GM23338 (cell line): ENCODE results near the gene OR10H2. TPM values are rescaled to one million over a fixed set of nuclear protein-coding genes. Genes with fewer than 3 reads are reported as not detected.

Experiments
- ATAC-seq: fragments of 200-7000 bp; cut with Tn5 transposase; 3 replicates; pipeline ENCODE4 v1.9.1; 2020
- DNase-seq: peaks from one replicate; pipeline ENCODE4 v3.0.0-alpha.2; 2015; ENCODE audit warnings: low spot score
- H2AFZ ChIP-seq: fragments of 200-600 bp; sonication (generic); 2 replicates; pipeline ENCODE4 v1.8.0; 2016; ENCODE audit warnings: antibody characterized with exemption, mild to moderate bottlenecking, moderate library complexity
- H3F3A ChIP-seq: fragments of 200-600 bp; sonication (generic); replicated peaks from 2 replicates; pipeline ENCODE4 v1.8.0; 2017; ENCODE audit warnings: antibody characterized with exemption, mixed run types, low read depth
- H3K27ac ChIP-seq: fragments of 200-600 bp; sonication (generic); 2 replicates; pipeline ENCODE4 v1.6.1; 2016; ENCODE audit warnings: low read depth
- H3K27me3 ChIP-seq: fragments of 200-600 bp; sonication (generic); 2 replicates; pipeline ENCODE4 v1.8.0; 2016; ENCODE audit warnings: mild to moderate bottlenecking, mixed run types, moderate library complexity; ENCODE audit not compliant: insufficient read depth
- H3K36me3 ChIP-seq: fragments of 200-600 bp; sonication (generic); 2 replicates; pipeline ENCODE4 v1.8.0; 2016; ENCODE audit warnings: mild to moderate bottlenecking; ENCODE audit not compliant: insufficient read depth
- H3K4me1 ChIP-seq: fragments of 200-600 bp; sonication (generic); 2 replicates; pipeline ENCODE4 v1.8.0; 2016; ENCODE audit warnings: mild to moderate bottlenecking, moderate library complexity; ENCODE audit not compliant: insufficient read depth
- H3K4me2 ChIP-seq: fragments of 200-600 bp; sonication (generic); 2 replicates; pipeline ENCODE4 v1.7.1; 2017; ENCODE audit warnings: mixed run types
- H3K4me3 ChIP-seq: fragments of 200-600 bp; sonication (generic); 2 replicates; pipeline ENCODE4 v1.6.1; 2016; ENCODE audit warnings: mixed run types
- H3K79me2 ChIP-seq: fragments of 200-600 bp; sonication (generic); replicated peaks from 2 replicates; pipeline ENCODE4 v1.8.0; 2017; ENCODE audit warnings: mild to moderate bottlenecking; ENCODE audit not compliant: insufficient read depth
- H3K9me2 ChIP-seq: fragments of 200-600 bp; sonication (generic); 2 replicates; pipeline ENCODE4 v1.8.0; 2017; ENCODE audit not compliant: insufficient read depth
- H4K20me1 ChIP-seq: fragments of 200-600 bp; sonication (generic); replicated peaks from 2 replicates; pipeline ENCODE4 v1.8.0; 2017; ENCODE audit warnings: mild to moderate bottlenecking; ENCODE audit not compliant: insufficient read depth
- H3K27ac Mint-ChIP-seq: 2 replicates; pipeline ENCODE4 v1.8.0; 2020; ENCODE audit warnings: inconsistent platforms, mild to moderate bottlenecking, moderate library complexity, mixed read lengths
- H3K27me3 Mint-ChIP-seq: 3 replicates; pipeline ENCODE4 v1.8.0; 2022; ENCODE audit warnings: low read depth, mild to moderate bottlenecking, moderate library complexity, mixed read lengths, inconsistent platforms; ENCODE audit not compliant: insufficient read depth, poor library complexity
- H3K36me3 Mint-ChIP-seq: 3 replicates; pipeline ENCODE4 v1.8.0; 2021; ENCODE audit warnings: low read depth, mild to moderate bottlenecking, inconsistent platforms, moderate library complexity, mixed read lengths
- H3K4me1 Mint-ChIP-seq: 3 replicates; pipeline ENCODE4 v1.8.0; 2020; ENCODE audit warnings: mild to moderate bottlenecking, inconsistent platforms, mixed read lengths
- H3K4me3 Mint-ChIP-seq: 3 replicates; pipeline ENCODE4 v1.8.0; 2021; ENCODE audit warnings: moderate library complexity, mild to moderate bottlenecking, inconsistent platforms, mixed read lengths
- H3K9me3 Mint-ChIP-seq: 3 replicates; pipeline ENCODE4 v1.8.0; 2020; ENCODE audit warnings: moderate library complexity, mild to moderate bottlenecking, inconsistent platforms, mixed read lengths
- CREB1 ChIP-seq: fragments of 250-450 bp; sonication (Bioruptor Pico); IDR thresholded peaks from 2 replicates; pipeline ENCODE4 v1.5.0; 2020; ENCODE audit warnings: low read depth, mild to moderate bottlenecking, moderate library complexity
- EZH2 ChIP-seq: fragments of 200-600 bp; sonication (generic); IDR thresholded peaks from one replicate; pipeline ENCODE4 v1.8.0; 2017; ENCODE audit warnings: antibody characterized with exemption, mild to moderate bottlenecking, low read depth; ENCODE audit not compliant: unreplicated experiment
- EZH2phosphoT487 ChIP-seq: fragments of 200-600 bp; sonication (generic); IDR thresholded peaks from one replicate; pipeline ENCODE4 v1.8.1; 2018; ENCODE audit warnings: antibody characterized with exemption; ENCODE audit not compliant: unreplicated experiment
- JUNB ChIP-seq: IDR thresholded peaks from one replicate; pipeline ENCODE4 v1.6.1; 2016; ENCODE audit warnings: antibody characterized with exemption; ENCODE audit not compliant: unreplicated experiment
- POLR2AphosphoS5 ChIP-seq: IDR thresholded peaks from 2 replicates; pipeline ENCODE4 v1.6.1; 2016; ENCODE audit warnings: antibody characterized with exemption, low read depth
- STAT1 ChIP-seq: IDR thresholded peaks from one replicate; pipeline ENCODE4 v1.6.1; 2016; ENCODE audit warnings: antibody characterized with exemption; ENCODE audit not compliant: unreplicated experiment
- polyA plus RNA-seq: library from polyadenylated mRNA; unstranded; fragments of >200 nt; fragmentation: Nextera tagmentation; extraction: Ambion mirVana; gene quantifications from 2 replicates; pipeline ENCODE4 v1.2.1, GENCODE V29; 2016
- total RNA-seq: library from RNA; depleted of rRNA; stranded (reverse); fragments of >200 nt; shearing (Covaris generic); gene quantifications from 2 replicates; pipeline ENCODE4 v1.2.3, GENCODE V29; 2014
- TF ChIP-seq, protein P1 (sequence below), 2 experiments: fragments of 200-600 bp in 1 of 2; sonication (generic) in 1 of 2; conservative IDR thresholded peaks; 2 replicates each; pipeline versions ENCODE4 v1.5.1 to v1.6.1; 2016 to 2017; ENCODE audit warnings: antibody characterized with exemption in 2 of 2, low read depth in 2 of 2, mild to moderate bottlenecking in 2 of 2, moderate library complexity in 1 of 2
- TF ChIP-seq, protein P2 (sequence below): IDR thresholded peaks from one replicate; pipeline ENCODE4 v1.6.1; 2018; ENCODE audit warnings: antibody characterized with exemption; ENCODE audit not compliant: unreplicated experiment

Gene OR10H2
- total and polyA plus RNA-seq, 2 experiments from 2014 or later, result not detected

DNA sequence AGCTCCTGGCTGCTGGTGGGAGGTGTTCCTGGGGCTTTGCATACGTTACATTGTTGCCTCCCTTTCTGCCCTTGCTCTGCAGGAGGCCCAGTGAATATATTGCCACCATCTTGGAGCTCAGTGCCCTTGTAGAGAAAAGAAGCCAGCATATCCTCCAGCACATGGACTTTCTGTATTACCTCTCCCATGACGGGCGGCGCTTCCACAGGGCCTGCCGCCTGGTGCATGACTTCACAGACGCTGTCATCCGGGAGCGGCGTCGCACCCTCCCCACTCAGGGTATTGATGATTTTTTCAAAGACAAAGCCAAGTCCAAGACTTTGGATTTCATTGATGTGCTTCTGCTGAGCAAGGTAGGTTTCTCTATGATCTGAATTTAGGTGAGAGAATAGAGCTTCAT lies 44.4 kb upstream of the OR10H2 start:
- ATAC-seq, result no peak
- H3K27ac Mint-ChIP-seq, result no peak overlapping the region
- no peak overlapping the region for H2AFZ ChIP-seq

DNA sequence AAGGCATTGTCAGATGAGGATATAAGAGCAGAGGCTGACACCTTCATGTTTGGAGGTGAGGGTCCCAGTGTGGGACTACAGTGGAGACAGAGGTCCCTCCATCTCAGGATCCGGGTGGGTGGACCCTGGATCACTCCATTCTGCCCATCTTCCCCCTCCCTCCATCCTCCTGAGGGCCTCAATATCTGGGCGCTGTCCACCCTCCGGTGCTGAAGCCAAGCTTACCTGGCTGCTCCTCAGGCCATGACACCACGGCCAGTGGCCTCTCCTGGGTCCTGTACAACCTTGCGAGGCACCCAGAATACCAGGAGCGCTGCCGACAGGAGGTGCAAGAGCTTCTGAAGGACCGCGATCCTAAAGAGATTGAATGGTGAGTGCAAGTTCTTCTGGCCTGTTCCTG lies 43.0 kb upstream of the OR10H2 start:
- H4K20me1 ChIP-seq, result no peaks in the 10 kb centered on the region
- H2AFZ ChIP-seq, result no peak overlapping the region
- TF ChIP-seq, protein P1, sequence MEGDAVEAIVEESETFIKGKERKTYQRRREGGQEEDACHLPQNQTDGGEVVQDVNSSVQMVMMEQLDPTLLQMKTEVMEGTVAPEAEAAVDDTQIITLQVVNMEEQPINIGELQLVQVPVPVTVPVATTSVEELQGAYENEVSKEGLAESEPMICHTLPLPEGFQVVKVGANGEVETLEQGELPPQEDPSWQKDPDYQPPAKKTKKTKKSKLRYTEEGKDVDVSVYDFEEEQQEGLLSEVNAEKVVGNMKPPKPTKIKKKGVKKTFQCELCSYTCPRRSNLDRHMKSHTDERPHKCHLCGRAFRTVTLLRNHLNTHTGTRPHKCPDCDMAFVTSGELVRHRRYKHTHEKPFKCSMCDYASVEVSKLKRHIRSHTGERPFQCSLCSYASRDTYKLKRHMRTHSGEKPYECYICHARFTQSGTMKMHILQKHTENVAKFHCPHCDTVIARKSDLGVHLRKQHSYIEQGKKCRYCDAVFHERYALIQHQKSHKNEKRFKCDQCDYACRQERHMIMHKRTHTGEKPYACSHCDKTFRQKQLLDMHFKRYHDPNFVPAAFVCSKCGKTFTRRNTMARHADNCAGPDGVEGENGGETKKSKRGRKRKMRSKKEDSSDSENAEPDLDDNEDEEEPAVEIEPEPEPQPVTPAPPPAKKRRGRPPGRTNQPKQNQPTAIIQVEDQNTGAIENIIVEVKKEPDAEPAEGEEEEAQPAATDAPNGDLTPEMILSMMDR (conservative IDR thresholded peaks at IDR 0.05; ENCODE audit: low read depth in 2 of 2), result no peak
- TF ChIP-seq, protein P2, sequence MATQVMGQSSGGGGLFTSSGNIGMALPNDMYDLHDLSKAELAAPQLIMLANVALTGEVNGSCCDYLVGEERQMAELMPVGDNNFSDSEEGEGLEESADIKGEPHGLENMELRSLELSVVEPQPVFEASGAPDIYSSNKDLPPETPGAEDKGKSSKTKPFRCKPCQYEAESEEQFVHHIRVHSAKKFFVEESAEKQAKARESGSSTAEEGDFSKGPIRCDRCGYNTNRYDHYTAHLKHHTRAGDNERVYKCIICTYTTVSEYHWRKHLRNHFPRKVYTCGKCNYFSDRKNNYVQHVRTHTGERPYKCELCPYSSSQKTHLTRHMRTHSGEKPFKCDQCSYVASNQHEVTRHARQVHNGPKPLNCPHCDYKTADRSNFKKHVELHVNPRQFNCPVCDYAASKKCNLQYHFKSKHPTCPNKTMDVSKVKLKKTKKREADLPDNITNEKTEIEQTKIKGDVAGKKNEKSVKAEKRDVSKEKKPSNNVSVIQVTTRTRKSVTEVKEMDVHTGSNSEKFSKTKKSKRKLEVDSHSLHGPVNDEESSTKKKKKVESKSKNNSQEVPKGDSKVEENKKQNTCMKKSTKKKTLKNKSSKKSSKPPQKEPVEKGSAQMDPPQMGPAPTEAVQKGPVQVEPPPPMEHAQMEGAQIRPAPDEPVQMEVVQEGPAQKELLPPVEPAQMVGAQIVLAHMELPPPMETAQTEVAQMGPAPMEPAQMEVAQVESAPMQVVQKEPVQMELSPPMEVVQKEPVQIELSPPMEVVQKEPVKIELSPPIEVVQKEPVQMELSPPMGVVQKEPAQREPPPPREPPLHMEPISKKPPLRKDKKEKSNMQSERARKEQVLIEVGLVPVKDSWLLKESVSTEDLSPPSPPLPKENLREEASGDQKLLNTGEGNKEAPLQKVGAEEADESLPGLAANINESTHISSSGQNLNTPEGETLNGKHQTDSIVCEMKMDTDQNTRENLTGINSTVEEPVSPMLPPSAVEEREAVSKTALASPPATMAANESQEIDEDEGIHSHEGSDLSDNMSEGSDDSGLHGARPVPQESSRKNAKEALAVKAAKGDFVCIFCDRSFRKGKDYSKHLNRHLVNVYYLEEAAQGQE, result peak; percentile 42
- no peak overlapping the region for H3K27ac Mint-ChIP-seq
- no peaks in the 10 kb centered on the region for H3K27me3 ChIP-seq
- H3K27me3 Mint-ChIP-seq, result peaks cover 5% of the 10 kb centered on the region
- H3F3A ChIP-seq, result no peaks in the 10 kb centered on the region
- no peak overlapping the region for H3K4me3 Mint-ChIP-seq
- no peaks in the 10 kb centered on the region for H3K4me1 Mint-ChIP-seq
- DNase-seq (no peak), ATAC-seq (no peak)
- H3K9me2 ChIP-seq, result no peaks in the 10 kb centered on the region
- peaks cover 100% of the 10 kb centered on the region for H3K9me3 Mint-ChIP-seq
- H3K36me3 ChIP-seq, result no peaks in the 10 kb centered on the region
- no peaks in the 10 kb centered on the region for H3K79me2 ChIP-seq
- H3K4me1 ChIP-seq, result no peaks in the 10 kb centered on the region
- H3K27ac ChIP-seq, result no peak overlapping the region
- peaks cover 54% of the 10 kb centered on the region for H3K36me3 Mint-ChIP-seq
- H3K4me2 ChIP-seq, result no peak overlapping the region
- no peak overlapping the region for H3K4me3 ChIP-seq

More for the DNA sequence above, 44.4 kb upstream of the OR10H2 start:
- TF ChIP-seq POLR2AphosphoS5 (no peak), EZH2 (no peak), JUNB (no peak), EZH2phosphoT487 (no peak), STAT1 (no peak), CREB1 (CRISPR knock-in tag) (no peak)
- TF ChIP-seq, protein P2, result no peak
- TF ChIP-seq, protein P1 (conservative IDR thresholded peaks at IDR 0.05; ENCODE audit: low read depth in 2 of 2), result no peak
- no peaks in the 10 kb centered on the region for H3K4me1 ChIP-seq
- no peak overlapping the region for H3K4me3 ChIP-seq
- no peaks in the 10 kb centered on the region for H3K27me3 ChIP-seq
- Mint-ChIP-seq H3K36me3 (peaks cover 64% of the 10 kb centered on the region), H3K27me3 (peaks cover 5% of the 10 kb centered on the region), H3K4me3 (no peak overlapping the region), H3K4me1 (no peaks in the 10 kb centered on the region), H3K9me3 (peaks cover 100% of the 10 kb centered on the region)
- no peak overlapping the region for H3K27ac ChIP-seq
- no peaks in the 10 kb centered on the region for H3K9me2 ChIP-seq
- no peaks in the 10 kb centered on the region for H4K20me1 ChIP-seq
- H3K36me3 ChIP-seq, result no peaks in the 10 kb centered on the region; the same call in 1 of the 2 replicates
- H3F3A ChIP-seq, result no peaks in the 10 kb centered on the region
- no peak overlapping the region for H3K4me2 ChIP-seq
- DNase-seq, result no peak
- no peaks in the 10 kb centered on the region for H3K79me2 ChIP-seq
